HepG2 (cell line): Measurements from ENCODE around the gene TP73. TPM values are rescaled to one million over a fixed set of nuclear protein-coding genes. Genes with fewer than 3 reads are reported as not detected.

Experiments
- BHLHE40 ChIP-seq: IDR thresholded peaks from 2 replicates; pipeline ENCODE4 v1.6.1; 2011; ENCODE audit warnings: low read length, improper control_type of control experiment
- CBFB ChIP-seq: sonication (generic); formaldehyde crosslinking; IDR thresholded peaks from 2 replicates; pipeline ENCODE4 v1.4.0; 2020; ENCODE audit warnings: missing genetic modification reagents
- HDAC1 ChIP-seq: sonication (generic); formaldehyde crosslinking; IDR thresholded peaks from 2 replicates; pipeline ENCODE4 v1.5.1; 2020; ENCODE audit warnings: mild to moderate bottlenecking, missing genetic modification reagents
- HOXA3 ChIP-seq: sonication (generic); formaldehyde crosslinking; IDR thresholded peaks from 2 replicates; pipeline ENCODE4 v1.5.0; 2020; ENCODE audit warnings: missing genetic modification reagents
- KLF11 ChIP-seq: IDR thresholded peaks from 2 replicates; pipeline ENCODE4 v1.6.1; 2016; ENCODE audit warnings: missing compliant biosample characterization
- PCBP2 ChIP-seq: fragments of 200-400 bp; formaldehyde crosslinking; optimal IDR thresholded peaks from 2 replicates; pipeline ENCODE3; 2018; ENCODE audit warnings: low read length, low read depth; ENCODE audit not compliant: poor library complexity, severe bottlenecking
- SAP130 ChIP-seq: IDR thresholded peaks from 2 replicates; pipeline ENCODE4 v1.6.1; 2016; ENCODE audit warnings: low read depth
- SATB2 ChIP-seq: sonication (generic); formaldehyde crosslinking; IDR thresholded peaks from 2 replicates; pipeline ENCODE4 v1.5.0; 2020; ENCODE audit warnings: missing genetic modification reagents
- SRF ChIP-seq: IDR thresholded peaks from 2 replicates; pipeline ENCODE4 v1.6.1; 2011; ENCODE audit warnings: mild to moderate bottlenecking, low read depth, low read length, moderate library complexity
- STAG1 ChIP-seq: sonication (generic); formaldehyde crosslinking; IDR thresholded peaks from 2 replicates; pipeline ENCODE4 v1.4.0; 2020; ENCODE audit warnings: missing genetic modification reagents
- THAP7 ChIP-seq: sonication (generic); formaldehyde crosslinking; IDR thresholded peaks from 2 replicates; pipeline ENCODE4 v1.8.1; 2023; ENCODE audit warnings: mild to moderate bottlenecking, missing genetic modification reagents
- YY1 ChIP-seq: IDR thresholded peaks from 2 replicates; pipeline ENCODE4 v1.6.1; 2011; ENCODE audit warnings: low read length, low read depth, moderate library complexity, mild to moderate bottlenecking; ENCODE audit not compliant: insufficient read depth, insufficient replicate concordance
- ZBTB3 ChIP-seq: sonication (generic); formaldehyde crosslinking; IDR thresholded peaks from 2 replicates; pipeline ENCODE4 v1.4.0; 2020; ENCODE audit warnings: low read depth, mild to moderate bottlenecking, moderate library complexity, missing genetic modification reagents, borderline replicate concordance
- ZGPAT ChIP-seq: IDR thresholded peaks from 2 replicates; pipeline ENCODE4 v1.6.1; 2016; ENCODE audit warnings: mild to moderate bottlenecking
- polyA plus RNA-seq, 8 experiments: library from polyadenylated mRNA; depleted of rRNA in 3 of 8; stranded (reverse) in 7 of 8; unstranded in 1 of 8; fragments of >200 nt; fragmentation: Illumina TruSeq in 4 of 8; extraction: Trizol in 4 of 8; gene quantifications; 2 replicates each; pipeline versions ENCODE4 v1.2.1 to v1.2.3, GENCODE V29; 2011 to 2016; ENCODE audit warnings: low read depth in 4 of 8, missing spikeins in 1 of 8, mixed read lengths in 1 of 8; ENCODE audit not compliant: insufficient read depth in 1 of 8
- total RNA-seq, 5 experiments: library from RNA; depleted of rRNA; stranded (reverse); fragments of >200 nt; fragmentation: Illumina TruSeq; extraction: Trizol; gene quantifications; 2 replicates each; pipeline ENCODE4 v1.2.3, GENCODE V29; 2016; ENCODE audit warnings: low read depth in 1 of 5
- TF ChIP-seq, protein P1 (sequence below): sonication (generic); formaldehyde crosslinking; IDR thresholded peaks from 2 replicates; pipeline ENCODE4 v1.4.0; 2020; ENCODE audit warnings: mild to moderate bottlenecking, missing genetic modification reagents
- TF ChIP-seq, protein P2 (sequence below): sonication (generic); formaldehyde crosslinking; IDR thresholded peaks from 2 replicates; pipeline ENCODE4 v1.9.0; 2021; ENCODE audit warnings: missing genetic modification reagents, borderline replicate concordance

Gene TP73
- total and polyA plus RNA-seq, 2 of the 13 experiments (the other 11 are each of a cell fraction or from before 2014, with no cell fraction given): 0.49 to 1.1 TPM

DNA sequence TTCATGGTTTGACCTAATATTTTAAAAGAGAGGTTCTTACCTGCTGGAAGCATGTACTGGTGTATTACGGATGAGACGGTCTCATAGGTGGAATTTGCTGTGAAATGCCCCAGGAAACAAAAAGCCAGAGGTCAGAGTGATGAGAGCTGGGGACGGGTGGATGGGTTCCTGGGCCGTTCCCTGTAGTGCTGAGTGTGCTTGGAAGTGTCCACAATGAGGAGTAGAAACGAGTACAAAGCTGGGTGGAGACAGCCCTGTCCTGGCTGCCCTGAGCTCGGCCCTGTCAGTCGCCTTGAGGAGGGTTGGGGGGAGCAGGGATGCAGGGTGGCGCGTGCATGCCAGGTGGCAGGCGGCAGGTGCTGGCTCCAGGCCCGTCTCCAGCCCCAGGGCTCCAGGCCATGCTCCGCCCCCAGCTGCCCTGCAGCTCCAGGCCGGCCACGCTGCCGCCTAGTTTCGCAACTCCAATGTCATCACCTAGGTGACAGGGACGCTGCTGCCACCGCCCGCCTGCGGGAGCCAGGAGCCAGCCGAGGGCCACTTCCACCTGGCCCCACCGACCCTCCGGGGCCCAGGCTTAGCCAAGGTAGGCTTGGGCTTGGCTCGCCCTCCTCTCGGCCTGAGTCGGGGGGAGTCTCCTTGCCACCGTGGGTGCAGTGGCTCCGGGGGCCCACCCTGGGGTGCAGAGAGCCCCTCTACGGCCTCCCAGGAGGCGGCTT is 16.4 kb downstream of the TP73 start (continued):
- TF ChIP-seq, protein P1, sequence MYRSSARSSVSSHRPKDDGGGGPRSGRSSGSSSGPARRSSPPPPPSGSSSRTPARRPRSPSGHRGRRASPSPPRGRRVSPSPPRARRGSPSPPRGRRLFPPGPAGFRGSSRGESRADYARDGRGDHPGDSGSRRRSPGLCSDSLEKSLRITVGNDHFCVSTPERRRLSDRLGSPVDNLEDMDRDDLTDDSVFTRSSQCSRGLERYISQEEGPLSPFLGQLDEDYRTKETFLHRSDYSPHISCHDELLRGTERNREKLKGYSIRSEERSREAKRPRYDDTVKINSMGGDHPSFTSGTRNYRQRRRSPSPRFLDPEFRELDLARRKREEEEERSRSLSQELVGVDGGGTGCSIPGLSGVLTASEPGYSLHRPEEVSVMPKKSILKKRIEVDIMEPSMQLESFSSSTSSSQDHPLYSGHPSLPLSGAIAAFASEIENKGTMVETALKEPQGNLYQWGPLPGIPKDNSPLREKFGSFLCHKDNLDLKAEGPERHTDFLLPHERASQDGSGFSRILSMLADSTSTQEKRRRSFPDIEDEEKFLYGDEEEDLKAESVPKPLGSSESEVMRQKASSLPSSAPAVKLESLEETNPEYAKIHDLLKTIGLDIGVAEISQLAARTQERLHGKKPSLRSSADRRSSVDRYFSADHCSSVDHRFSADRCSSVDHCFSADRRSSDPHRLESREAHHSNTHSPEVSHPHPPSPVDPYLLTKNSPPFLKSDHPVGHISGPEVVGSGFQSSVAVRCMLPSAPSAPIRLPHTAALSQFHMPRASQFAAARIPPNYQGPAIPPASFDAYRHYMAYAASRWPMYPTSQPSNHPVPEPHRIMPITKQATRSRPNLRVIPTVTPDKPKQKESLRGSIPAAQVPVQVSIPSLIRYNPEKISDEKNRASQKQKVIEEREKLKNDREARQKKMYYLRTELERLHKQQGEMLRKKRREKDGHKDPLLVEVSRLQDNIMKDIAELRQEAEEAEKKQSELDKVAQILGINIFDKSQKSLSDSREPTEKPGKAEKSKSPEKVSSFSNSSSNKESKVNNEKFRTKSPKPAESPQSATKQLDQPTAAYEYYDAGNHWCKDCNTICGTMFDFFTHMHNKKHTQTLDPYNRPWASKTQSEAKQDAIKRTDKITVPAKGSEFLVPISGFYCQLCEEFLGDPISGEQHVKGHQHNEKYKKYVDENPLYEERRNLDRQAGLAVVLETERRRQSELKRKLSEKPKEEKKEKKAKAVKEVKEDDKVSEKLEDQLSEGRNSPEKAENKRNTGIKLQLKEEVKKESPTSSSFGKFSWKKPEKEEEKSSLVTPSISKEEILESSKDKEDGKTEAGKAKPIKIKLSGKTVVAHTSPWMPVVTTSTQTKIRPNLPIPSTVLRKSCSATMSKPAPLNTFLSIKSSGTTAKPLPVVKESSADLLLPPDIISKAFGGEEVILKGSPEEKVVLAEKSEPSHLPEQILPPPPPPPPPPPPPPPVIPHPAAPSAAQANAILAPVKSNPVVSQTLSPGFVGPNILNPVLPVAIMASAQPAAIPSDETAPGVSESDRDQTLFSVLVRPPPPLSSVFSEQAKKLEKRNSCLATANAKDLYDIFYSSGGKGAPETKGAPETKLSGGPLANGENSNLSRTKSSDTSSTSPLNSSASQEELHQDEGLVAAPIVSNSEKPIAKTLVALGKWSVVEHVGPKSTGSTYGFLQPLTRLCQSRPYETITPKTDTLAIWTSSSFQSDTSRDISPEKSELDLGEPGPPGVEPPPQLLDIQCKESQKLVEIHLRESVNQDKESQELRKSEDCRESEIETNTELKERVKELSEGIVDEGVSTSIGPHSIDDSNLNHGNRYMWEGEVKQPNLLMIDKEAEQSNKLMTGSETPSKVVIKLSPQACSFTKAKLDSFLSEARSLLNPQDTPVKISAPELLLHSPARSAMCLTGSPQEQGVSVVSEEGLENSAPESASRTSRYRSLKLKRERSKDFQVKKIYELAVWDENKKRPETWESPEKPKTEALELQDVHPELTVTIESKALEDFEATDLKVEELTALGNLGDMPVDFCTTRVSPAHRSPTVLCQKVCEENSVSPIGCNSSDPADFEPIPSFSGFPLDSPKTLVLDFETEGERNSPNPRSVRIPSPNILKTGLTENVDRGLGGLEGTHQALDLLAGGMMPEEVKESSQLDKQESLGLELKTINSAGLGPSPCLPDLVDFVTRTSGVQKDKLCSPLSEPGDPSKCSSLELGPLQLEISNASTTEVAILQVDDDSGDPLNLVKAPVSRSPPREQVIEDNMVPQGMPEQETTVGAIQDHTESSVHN (CRISPR knock-in tag): peak; percentile 51; the same call in 1 of the 2 replicates
- TF ChIP-seq HOXA3 (peak; percentile 77), PCBP2 (no peak), HDAC1 (CRISPR knock-in tag) (peak; percentile 99), CBFB (CRISPR knock-in tag) (no peak), THAP7 (CRISPR knock-in tag) (0 out of 2 replicates have a peak, but pooled peaks have one; percentile 35), BHLHE40 (no peak), ZBTB3 (CRISPR knock-in tag) (no peak), KLF11 (0 out of 2 replicates have a peak, but pooled peaks have one; percentile 25), ZGPAT (CRISPR knock-in tag) (peak; percentile 77; the same call in 1 of the 2 replicates), SAP130 (CRISPR knock-in tag) (peak; percentile 100), SRF (no peak), SATB2 (no peak), YY1 (no peak), STAG1 (no peak)
- TF ChIP-seq, protein P2, sequence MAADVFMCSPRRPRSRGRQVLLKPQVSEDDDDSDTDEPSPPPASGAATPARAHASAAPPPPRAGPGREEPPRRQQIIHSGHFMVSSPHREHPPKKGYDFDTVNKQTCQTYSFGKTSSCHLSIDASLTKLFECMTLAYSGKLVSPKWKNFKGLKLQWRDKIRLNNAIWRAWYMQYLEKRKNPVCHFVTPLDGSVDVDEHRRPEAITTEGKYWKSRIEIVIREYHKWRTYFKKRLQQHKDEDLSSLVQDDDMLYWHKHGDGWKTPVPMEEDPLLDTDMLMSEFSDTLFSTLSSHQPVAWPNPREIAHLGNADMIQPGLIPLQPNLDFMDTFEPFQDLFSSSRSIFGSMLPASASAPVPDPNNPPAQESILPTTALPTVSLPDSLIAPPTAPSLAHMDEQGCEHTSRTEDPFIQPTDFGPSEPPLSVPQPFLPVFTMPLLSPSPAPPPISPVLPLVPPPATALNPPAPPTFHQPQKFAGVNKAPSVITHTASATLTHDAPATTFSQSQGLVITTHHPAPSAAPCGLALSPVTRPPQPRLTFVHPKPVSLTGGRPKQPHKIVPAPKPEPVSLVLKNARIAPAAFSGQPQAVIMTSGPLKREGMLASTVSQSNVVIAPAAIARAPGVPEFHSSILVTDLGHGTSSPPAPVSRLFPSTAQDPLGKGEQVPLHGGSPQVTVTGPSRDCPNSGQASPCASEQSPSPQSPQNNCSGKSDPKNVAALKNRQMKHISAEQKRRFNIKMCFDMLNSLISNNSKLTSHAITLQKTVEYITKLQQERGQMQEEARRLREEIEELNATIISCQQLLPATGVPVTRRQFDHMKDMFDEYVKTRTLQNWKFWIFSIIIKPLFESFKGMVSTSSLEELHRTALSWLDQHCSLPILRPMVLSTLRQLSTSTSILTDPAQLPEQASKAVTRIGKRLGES (CRISPR knock-in tag): peak; percentile 40; the same call in 1 of the 2 replicates
